CD4-positive, CD25-positive, alpha-beta regulatory T cell (primary cell): Measurements from ENCODE around the gene GNG12. TPM values are rescaled to one million over a fixed set of nuclear protein-coding genes. Genes with fewer than 3 reads are reported as not detected.

Experiments
- ATAC-seq, 2 donors: fragments of 150-1000 bp; cut with Tn5 transposase; one replicate each; pipeline ENCODE4 v1.10.0; 2021; ENCODE audit warnings: low read depth in 2 of 2, moderate number of reproducible peaks in 2 of 2, moderate library complexity in 1 of 2
- DNase-seq, 3 donors: peaks; one replicate each; pipeline versions ENCODE4 v3.0.0 to v3.0.0-alpha.2; 2012 to 2022; ENCODE audit warnings: mixed read lengths in 1 of 3
- H3K27ac ChIP-seq: one replicate; pipeline ENCODE4 v1.7.0; 2013; ENCODE audit warnings: mild to moderate bottlenecking, low read length; ENCODE audit not compliant: insufficient read depth, poor library complexity, severe bottlenecking
- H3K27me3 ChIP-seq: one replicate; pipeline ENCODE4 v1.7.0; 2013; ENCODE audit warnings: low read length; ENCODE audit not compliant: control insufficient read depth, insufficient read depth
- H3K36me3 ChIP-seq: one replicate; pipeline ENCODE4 v1.7.0; 2013; ENCODE audit warnings: mild to moderate bottlenecking, low read length, moderate library complexity; ENCODE audit not compliant: control insufficient read depth, insufficient read depth
- H3K4me1 ChIP-seq: 2 replicates; pipeline ENCODE4 v1.7.0; 2013; ENCODE audit warnings: mild to moderate bottlenecking, low read length; ENCODE audit not compliant: insufficient read depth, control insufficient read depth, poor library complexity, severe bottlenecking
- H3K4me3 ChIP-seq: one replicate; pipeline ENCODE4 v1.7.0; 2013; ENCODE audit warnings: low read depth, mild to moderate bottlenecking, low read length, moderate library complexity
- H3K9me3 ChIP-seq, 2 experiments: 1 replicate in 1 of 2; 2 replicates in 1 of 2; pipeline ENCODE4 v1.7.0; 2013; ENCODE audit warnings: low read length in 2 of 2, mild to moderate bottlenecking in 1 of 2, moderate library complexity in 1 of 2; ENCODE audit not compliant: control insufficient read depth in 2 of 2
- H3K27ac Mint-ChIP-seq, 3 donors: one replicate each; pipeline ENCODE4 v1.8.0; 2020 to 2022; ENCODE audit warnings: mild to moderate bottlenecking in 3 of 3, mixed read lengths in 3 of 3, moderate library complexity in 2 of 3
- H3K27me3 Mint-ChIP-seq: one replicate; pipeline ENCODE4 v1.8.0; 2022; ENCODE audit warnings: mild to moderate bottlenecking, mixed read lengths
- H3K36me3 Mint-ChIP-seq: one replicate; pipeline ENCODE4 v1.8.0; 2020; ENCODE audit warnings: mixed read lengths
- H3K4me1 Mint-ChIP-seq, 4 donors: one replicate each; pipeline ENCODE4 v1.8.0; 2020 to 2022; ENCODE audit warnings: mixed read lengths in 4 of 4, mild to moderate bottlenecking in 1 of 4
- H3K4me3 Mint-ChIP-seq, 4 donors: one replicate each; pipeline ENCODE4 v1.8.0; 2020 to 2022; ENCODE audit warnings: mild to moderate bottlenecking in 4 of 4, mixed read lengths in 4 of 4, moderate library complexity in 3 of 4
- H3K9me3 Mint-ChIP-seq, 7 donors: one replicate each; pipeline ENCODE4 v1.8.0; 2020 to 2022; ENCODE audit warnings: mixed read lengths in 7 of 7, mild to moderate bottlenecking in 3 of 7, moderate library complexity in 2 of 7
- polyA plus RNA-seq, 4 donors: library from polyadenylated mRNA; unstranded; fragments of 300-500 nt; fragmentation: Illumina TruSeq; gene quantifications; one replicate each; pipeline ENCODE4 v1.2.3, GENCODE V29; 2021
- total RNA-seq: library from RNA; stranded (reverse); gene quantifications from one replicate; pipeline ENCODE4 v1.2.3, GENCODE V29; 2022

The GNG12 gene
- total and polyA plus RNA-seq, 5 donors from 2014 or later, result not detected

DNA sequence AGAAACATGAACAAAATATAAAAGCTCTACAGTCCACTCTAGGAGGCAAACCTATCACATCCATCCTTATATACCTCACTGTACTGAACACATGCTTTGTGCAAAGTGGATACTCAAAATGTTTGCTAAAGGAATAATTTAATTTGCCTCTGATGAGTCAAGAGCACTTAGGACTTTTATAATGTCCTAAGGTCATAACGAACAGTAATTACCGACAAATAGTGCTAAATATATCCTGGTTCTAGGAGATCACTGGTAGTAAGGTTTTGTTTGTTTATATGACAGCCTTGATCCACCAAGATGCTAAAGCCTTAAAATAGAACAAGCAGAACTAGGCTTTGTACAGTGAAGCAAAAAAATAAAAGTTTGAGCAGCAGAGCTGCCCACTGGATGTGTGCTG, 77.6 kb downstream of the GNG12 start:
- Histone ChIP-seq H3K9me3 (no peaks in the 10 kb centered on the region), H3K27me3 (peaks cover 2% of the 10 kb centered on the region), H3K4me1 (no peaks in the 10 kb centered on the region), H3K4me3 (no peak overlapping the region), H3K27ac (no peak overlapping the region), H3K36me3 (no peaks in the 10 kb centered on the region)
- no peak overlapping the region for H3K27ac Mint-ChIP-seq
- no peak overlapping the region for H3K4me3 Mint-ChIP-seq
- DNase-seq (no peak), ATAC-seq (no peak)
- H3K36me3 Mint-ChIP-seq, result no peaks in the 10 kb centered on the region
- H3K4me1 Mint-ChIP-seq, result peaks cover 0 to 7% (median 5%) of the 10 kb centered on the region in 4 donors
- peaks cover 4% of the 10 kb centered on the region for H3K27me3 Mint-ChIP-seq
- peaks cover 0 to 2% (median 0%) of the 10 kb centered on the region in 7 donors for H3K9me3 Mint-ChIP-seq

DNA sequence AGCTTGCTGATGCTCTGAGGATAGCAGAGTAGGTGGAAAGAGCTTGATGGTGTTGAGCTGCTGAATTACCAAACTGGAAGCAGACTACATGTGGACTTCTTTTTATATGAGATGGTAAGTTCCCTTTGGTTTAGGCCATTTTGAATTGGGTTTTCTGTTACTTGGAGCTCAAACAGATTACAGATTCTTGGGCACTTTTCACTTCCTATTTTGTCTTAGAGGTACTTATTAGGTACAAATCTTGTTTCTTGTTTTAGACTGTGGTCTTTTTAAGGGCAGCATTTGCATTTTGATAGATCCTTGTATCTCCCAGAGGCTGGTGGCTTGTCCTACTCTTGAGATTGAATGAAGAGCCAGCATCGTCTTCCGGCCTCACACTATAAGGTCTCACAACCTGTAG, 78.1 kb downstream of the GNG12 start:
- peaks cover 0 to 2% (median 0%) of the 10 kb centered on the region in 7 donors for H3K9me3 Mint-ChIP-seq
- ATAC-seq (no peak), DNase-seq (no peak)
- peaks cover under 1% of the 10 kb centered on the region for H3K27me3 Mint-ChIP-seq
- Histone ChIP-seq H3K27ac (no peak overlapping the region), H3K9me3 (no peaks in the 10 kb centered on the region), H3K27me3 (no peaks in the 10 kb centered on the region), H3K4me3 (no peak overlapping the region), H3K36me3 (no peaks in the 10 kb centered on the region), H3K4me1 (no peaks in the 10 kb centered on the region)
- peaks cover 0 to 7% (median 5%) of the 10 kb centered on the region in 4 donors for H3K4me1 Mint-ChIP-seq
- no peaks in the 10 kb centered on the region for H3K36me3 Mint-ChIP-seq
- no peak overlapping the region for H3K27ac Mint-ChIP-seq
- no peak overlapping the region for H3K4me3 Mint-ChIP-seq

DNA sequence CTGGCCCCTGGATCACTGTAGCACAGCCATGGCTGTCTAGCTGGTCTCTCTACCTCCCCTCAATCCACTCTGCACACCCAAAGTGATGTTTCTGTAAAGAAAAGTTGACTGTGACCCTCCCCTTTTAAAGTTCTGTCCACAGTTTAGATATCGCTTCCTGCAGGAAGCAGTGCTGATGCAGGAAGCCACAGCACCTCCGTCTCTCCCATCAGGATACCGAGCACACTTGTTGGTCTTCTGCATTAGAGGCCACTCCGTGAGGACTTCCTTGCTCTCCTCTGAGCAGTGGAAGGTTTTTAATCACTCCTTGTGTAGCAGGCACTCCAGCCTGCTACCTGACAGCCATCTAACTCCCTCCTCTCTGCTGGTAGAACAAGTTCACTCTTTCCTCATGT, 78.7 kb downstream of the GNG12 start:
- no peak overlapping the region for H3K27ac Mint-ChIP-seq
- no peak overlapping the region for H3K4me3 Mint-ChIP-seq
- peaks cover 0 to 2% (median 0%) of the 10 kb centered on the region in 7 donors for H3K9me3 Mint-ChIP-seq
- Histone ChIP-seq H3K4me3 (no peak overlapping the region), H3K36me3 (no peaks in the 10 kb centered on the region), H3K9me3 (no peaks in the 10 kb centered on the region), H3K4me1 (no peaks in the 10 kb centered on the region), H3K27ac (no peak overlapping the region), H3K27me3 (peaks cover 4% of the 10 kb centered on the region)
- ATAC-seq, result no peak
- peaks cover 6% of the 10 kb centered on the region for H3K27me3 Mint-ChIP-seq
- H3K4me1 Mint-ChIP-seq, result peaks cover 0 to 7% (median 6%) of the 10 kb centered on the region in 4 donors
- no peaks in the 10 kb centered on the region for H3K36me3 Mint-ChIP-seq
- DNase-seq, result no peak

- no peak overlapping the region for H3K4me3 Mint-ChIP-seq
- no peak overlapping the region for H3K27ac ChIP-seq
- peaks cover 6% of the 10 kb centered on the region for H3K27me3 Mint-ChIP-seq
- H3K36me3 ChIP-seq, result no peaks in the 10 kb centered on the region
- H3K9me3 Mint-ChIP-seq, result peaks cover 0 to 2% (median 0%) of the 10 kb centered on the region in 7 donors
- H3K4me1 Mint-ChIP-seq, result peaks cover 0 to 7% (median 6%) of the 10 kb centered on the region in 4 donors
- H3K27ac Mint-ChIP-seq, result peak overlapping the region in 1 of 3 donors; percentile 9
- DNase-seq (no peak), ATAC-seq (no peak)
- peaks cover 4% of the 10 kb centered on the region for H3K27me3 ChIP-seq
- no peaks in the 10 kb centered on the region for H3K4me1 ChIP-seq
- no peak overlapping the region for H3K4me3 ChIP-seq
- no peaks in the 10 kb centered on the region for H3K36me3 Mint-ChIP-seq
- no peaks in the 10 kb centered on the region for H3K9me3 ChIP-seq
These were observed 79.3 kb downstream of the GNG12 start for GRCh38 chr1:67753776-67754525.

DNA sequence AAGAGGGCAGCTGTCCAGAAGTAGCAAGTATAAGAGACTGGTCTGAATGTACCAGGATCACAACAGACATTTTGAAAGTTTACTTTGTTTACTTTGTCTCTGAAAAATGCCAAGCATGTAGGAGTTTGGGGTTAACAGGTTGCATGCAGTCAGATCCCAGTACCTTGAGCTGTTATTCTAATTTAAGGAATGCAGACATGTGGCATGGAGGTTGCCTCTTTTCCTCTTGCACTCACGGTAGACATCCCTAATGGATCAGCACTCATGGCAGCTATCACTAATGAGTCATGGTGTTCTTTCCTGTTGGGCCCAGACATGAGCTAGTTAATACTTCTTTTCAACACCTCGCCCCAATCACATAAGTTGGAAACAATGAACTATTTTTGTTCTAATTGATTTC, 81.0 kb downstream of the GNG12 start:
- Mint-ChIP-seq H3K36me3 (no peaks in the 10 kb centered on the region), H3K27ac (no peak overlapping the region), H3K4me3 (no peak overlapping the region), H3K4me1 (peaks cover 0 to 10% (median 6%) of the 10 kb centered on the region in 4 donors), H3K9me3 (peaks cover 0 to 2% (median 0%) of the 10 kb centered on the region in 7 donors), H3K27me3 (peaks cover 16% of the 10 kb centered on the region)
- H3K4me1 ChIP-seq, result no peaks in the 10 kb centered on the region
- H3K4me3 ChIP-seq, result no peak overlapping the region
- H3K9me3 ChIP-seq, result no peaks in the 10 kb centered on the region
- ATAC-seq, result no peak
- H3K27me3 ChIP-seq, result peaks cover 12% of the 10 kb centered on the region
- no peaks in the 10 kb centered on the region for H3K36me3 ChIP-seq
- no peak for DNase-seq
- no peak overlapping the region for H3K27ac ChIP-seq

GRCh38 chr1:67750691-67751054, 82.6 kb downstream of the GNG12 start:
- Mint-ChIP-seq H3K36me3 (no peaks in the 10 kb centered on the region), H3K27me3 (peaks cover 33% of the 10 kb centered on the region), H3K27ac (no peak overlapping the region), H3K4me3 (no peak overlapping the region), H3K4me1 (peaks cover 0 to 10% (median 6%) of the 10 kb centered on the region in 4 donors), H3K9me3 (peaks cover 0 to 2% (median 0%) of the 10 kb centered on the region in 7 donors)
- H3K4me3 ChIP-seq, result no peak overlapping the region
- H3K27ac ChIP-seq, result no peak overlapping the region
- no peak for ATAC-seq
- H3K36me3 ChIP-seq, result no peaks in the 10 kb centered on the region
- no peak for DNase-seq
- H3K27me3 ChIP-seq, result peaks cover 12% of the 10 kb centered on the region
- H3K4me1 ChIP-seq, result no peaks in the 10 kb centered on the region
- H3K9me3 ChIP-seq, result no peaks in the 10 kb centered on the region

GRCh38 chr1:67749844-67750690, 83.2 kb downstream of the GNG12 start:
- ATAC-seq, result no peak
- H3K27ac ChIP-seq, result no peak overlapping the region
- Mint-ChIP-seq H3K4me1 (peaks cover 0 to 10% (median 6%) of the 10 kb centered on the region in 4 donors), H3K9me3 (peaks cover 0 to 2% (median 0%) of the 10 kb centered on the region in 7 donors), H3K27me3 (peaks cover 39% of the 10 kb centered on the region), H3K36me3 (no peaks in the 10 kb centered on the region), H3K4me3 (no peak overlapping the region), H3K27ac (no peak overlapping the region)
- DNase-seq, result no peak
- H3K4me1 ChIP-seq, result no peaks in the 10 kb centered on the region
- no peaks in the 10 kb centered on the region for H3K36me3 ChIP-seq
- no peaks in the 10 kb centered on the region for H3K9me3 ChIP-seq
- H3K27me3 ChIP-seq, result peaks cover 12% of the 10 kb centered on the region
- H3K4me3 ChIP-seq, result no peak overlapping the region
